Activated CD4-positive, CD25-positive, alpha-beta regulatory T cell treated with anti-CD3 and anti-CD28 coated beads, Interleukin-2, amount 50 U/mL, for 24 hours (primary cell): ENCODE measurements around the gene DCLK2.

Experiments used
- ATAC-seq, 2 donors: fragments of 150-1000 bp; cut with Tn5 transposase; one replicate each; pipeline ENCODE4 v1.10.0; 2021; ENCODE audit warnings: mild to moderate bottlenecking in 1 of 2, moderate library complexity in 1 of 2

Gene DCLK2

DNA sequence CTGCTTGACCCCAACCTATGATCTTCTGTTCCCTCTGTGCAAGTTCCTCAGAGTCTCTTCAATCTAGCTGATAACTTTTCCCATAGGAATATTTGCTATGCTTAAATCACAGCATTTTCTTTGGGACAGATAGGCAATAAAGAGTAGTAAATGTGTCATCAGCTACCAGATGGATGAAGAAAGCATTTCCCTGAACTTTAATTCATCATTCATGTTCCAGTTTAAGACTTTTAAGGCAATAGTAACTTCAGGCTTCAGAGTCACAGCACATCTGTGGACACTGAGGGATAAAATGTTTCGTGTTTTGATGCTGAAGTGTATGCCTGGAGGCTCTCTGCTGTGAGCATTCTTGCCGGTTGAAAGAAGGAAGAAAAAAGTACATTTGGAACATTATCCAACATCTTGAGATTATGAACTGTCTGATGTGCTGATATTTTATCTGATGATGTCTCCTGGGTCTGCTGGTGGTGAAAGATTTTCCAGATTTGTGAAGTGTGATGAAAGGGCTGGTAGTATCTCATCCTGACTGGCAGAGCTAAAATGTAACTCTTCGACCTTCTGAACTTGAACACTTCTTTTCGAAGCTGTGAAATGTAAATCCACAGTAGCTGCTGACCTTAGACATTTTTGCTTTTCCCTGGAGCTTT lies 133.7 kb downstream of the DCLK2 start:
- no peak for ATAC-seq

DNA sequence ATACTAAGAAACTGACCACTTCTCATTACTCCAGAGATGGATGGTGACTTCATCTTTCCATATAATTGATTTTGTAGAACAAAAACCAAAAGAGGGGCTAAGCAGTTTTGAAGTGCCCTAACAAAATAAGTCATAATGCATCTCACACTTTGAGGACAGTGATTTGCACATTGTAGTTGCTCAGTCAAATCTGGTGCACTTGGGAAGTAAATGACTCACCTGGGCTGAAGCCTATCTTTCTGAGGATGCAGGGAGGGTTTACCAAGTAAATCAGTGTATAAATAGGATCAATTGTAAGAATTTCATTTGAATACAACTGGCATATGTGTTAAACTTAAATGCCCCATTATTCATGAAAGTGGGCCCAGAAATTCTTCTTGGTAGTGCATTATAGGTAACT lies 134.2 kb downstream of the DCLK2 start:
- ATAC-seq: no peak

GRCh38 chr4:150212927-150213326 lies 134.7 kb downstream of the DCLK2 start:
- no peak for ATAC-seq

- ATAC-seq: no peak
Measured at GRCh38 chr4:150215601-150216000, 137.4 kb downstream of the DCLK2 start.

- ATAC-seq: no peak
Measured at GRCh38 chr4:150216726-150217125, 138.5 kb downstream of the DCLK2 start.

DNA sequence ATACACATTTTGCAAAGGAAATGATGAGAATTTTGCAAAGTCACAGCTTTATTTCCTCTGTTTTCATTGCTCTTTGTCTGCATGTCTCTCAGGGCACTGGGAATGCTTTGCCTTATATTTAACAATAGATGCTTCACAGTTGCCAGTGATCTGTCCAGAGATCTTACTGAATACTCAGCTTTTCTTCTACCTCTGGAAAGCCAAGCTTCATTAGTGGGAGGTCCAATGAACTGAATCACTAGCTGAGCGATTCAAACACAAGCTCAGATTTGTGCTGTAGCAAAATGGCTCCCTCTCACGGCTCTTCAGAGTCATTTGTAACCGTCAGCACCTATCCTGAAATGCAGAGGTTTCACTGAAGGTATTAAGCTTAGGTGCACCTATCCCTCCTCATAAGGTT lies 138.9 kb downstream of the DCLK2 start:
- ATAC-seq: no peak

GRCh38 chr4:150217808-150218207 lies 139.6 kb downstream of the DCLK2 start:
- ATAC-seq: no peak

DNA sequence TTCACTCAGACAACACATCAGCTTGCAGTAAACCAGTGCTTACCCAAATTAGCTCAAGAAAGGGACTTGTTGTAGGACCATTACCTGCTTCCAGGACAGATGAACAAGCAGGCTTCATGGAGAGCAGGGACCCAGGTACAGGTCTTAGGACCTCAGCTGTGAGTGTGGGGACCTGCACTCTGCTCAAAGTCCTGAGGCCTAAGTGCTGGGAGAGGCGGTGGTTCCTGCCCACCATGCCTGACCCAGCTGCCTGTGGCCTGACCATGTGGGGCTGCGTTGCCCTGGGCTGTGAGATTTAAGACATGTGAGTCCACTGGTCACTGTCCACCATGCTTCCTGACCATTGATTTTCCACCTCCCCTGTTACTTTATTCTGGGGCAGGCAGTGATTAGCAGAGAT lies 140.2 kb downstream of the DCLK2 start:
- ATAC-seq: no peak

DNA sequence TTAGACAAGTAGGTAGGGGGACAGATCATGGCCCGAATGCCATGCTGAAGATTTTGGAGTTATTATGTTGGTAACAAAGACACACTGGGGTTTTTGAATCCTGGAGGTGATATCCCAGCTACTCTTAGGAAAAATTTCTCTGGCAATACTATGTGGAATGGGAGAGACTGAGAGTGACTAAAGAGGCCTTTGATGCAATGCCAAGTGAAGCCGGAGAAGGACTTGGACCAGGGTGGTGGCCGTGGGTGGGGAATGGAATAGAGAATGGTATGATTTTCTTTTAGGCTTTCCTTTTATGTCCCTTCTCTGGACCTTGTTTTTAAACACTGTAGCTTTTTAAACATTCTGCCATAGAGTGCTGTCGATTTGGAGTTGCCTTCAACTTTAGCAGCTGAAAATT lies 141.6 kb downstream of the DCLK2 start:
- no peak for ATAC-seq

DNA sequence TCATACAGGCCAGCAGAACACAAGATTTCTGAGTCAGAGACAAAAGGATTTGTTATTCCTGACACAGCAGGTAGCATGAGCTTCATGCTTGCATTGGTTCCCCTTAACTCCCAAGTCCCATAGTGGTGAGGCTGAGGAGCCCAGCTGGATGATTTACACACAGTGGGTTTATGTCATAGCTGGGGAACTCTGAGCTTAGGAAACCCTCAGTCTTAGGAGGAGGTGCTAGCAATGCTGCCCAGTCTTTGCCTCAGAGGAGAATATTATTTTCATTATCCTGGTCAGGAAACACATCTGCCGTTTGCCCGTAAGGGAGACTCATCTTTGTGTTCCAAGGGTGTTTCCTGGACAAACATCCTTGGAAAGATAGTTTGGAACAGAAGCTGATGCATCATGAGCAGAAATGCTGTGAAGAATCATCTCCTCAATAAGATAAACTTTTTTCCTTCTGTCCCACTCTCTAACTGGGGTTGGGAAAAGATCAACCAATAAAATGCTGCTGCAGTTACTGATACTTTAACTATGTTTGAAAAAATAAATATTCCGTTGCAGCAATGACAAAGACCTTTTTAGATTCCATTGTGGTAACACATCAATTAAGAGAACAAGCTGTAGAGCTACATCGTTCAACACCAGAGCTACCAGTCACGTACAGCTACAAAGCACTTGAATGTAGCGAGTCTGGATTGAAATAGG lies 146.8 kb downstream of the DCLK2 start:
- no peak for ATAC-seq

DNA sequence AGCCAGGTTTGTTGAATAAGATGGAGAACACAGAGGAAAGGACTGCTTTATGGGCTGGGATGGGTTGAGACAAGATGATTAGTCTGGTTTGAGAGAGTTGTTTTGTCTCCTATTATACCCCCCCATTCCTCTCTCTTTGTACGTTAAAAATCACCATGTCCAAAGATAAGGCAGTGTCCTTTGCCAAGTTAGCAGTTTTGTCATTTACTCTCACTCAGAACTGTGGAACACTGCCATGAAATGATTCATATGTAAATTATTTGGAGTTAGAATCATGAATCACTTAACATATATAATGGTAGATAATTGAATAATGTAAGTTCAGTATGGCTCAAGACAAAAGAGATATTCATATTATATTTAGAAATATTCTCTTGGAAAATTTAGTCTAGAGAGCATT lies 151.3 kb downstream of the DCLK2 start:
- no peak for ATAC-seq

DNA sequence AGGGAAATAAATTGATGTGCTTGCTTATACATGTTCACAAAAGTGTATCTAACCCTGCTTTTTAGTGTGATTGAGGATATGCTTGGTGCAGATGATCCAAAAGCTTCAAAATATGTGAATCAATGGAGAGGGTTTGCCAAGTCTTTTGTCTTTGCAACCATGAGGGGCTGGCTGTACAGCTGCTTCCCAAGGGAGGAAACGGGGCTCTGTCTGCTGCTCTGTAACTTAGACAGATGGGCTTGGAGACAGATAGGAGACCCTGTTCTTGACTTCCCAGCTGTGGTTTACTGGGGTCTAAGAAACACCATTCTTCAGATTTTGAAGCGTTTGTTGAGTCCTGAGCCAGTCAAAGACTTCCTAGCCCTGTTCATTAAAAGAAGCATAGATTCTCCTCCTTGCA lies 152.3 kb downstream of the DCLK2 start:
- ATAC-seq: no peak

GRCh38 chr4:150231107-150231770 lies 153.0 kb downstream of the DCLK2 start:
- ATAC-seq: no peak

- ATAC-seq: no peak
Measured at GRCh38 chr4:150232029-150232428, 153.8 kb downstream of the DCLK2 start.

DNA sequence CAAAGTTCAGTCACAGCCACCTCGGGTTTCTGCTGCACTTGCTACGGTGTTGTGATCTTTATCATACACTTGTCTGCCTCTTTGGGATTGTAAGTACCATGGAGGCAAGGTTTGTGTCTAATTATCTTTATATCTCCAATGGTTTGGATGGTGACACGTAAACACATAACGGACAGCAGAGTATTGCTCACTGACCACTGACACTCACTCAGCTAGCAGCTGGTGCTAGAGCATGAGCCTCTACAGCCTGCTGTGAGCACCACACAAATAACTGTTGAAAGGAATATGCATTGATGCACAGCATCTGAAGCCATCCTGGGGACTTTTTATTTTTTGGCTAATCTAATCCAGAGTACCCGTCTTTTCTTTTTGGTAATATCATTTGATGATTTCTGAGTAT lies 156.0 kb downstream of the DCLK2 start:
- ATAC-seq: no peak

DNA sequence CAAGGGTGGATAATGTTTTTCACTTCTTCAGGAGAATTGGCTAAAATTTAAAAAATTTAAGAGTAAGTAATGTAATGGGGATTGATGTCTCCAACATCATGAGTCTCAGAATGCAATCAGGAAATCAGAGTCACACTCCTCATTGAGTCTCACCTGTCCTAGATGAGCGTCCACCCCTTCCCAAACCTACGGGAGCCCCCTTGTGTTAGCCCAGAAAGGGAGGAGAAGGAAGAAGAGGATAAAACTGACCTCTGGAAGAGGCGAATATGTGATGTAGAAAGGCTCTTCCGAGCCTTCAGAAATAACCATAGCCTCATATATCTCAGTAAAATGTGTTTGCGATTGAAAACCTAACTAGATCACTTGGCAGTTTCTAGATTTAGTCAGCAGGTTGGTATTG lies 157.1 kb downstream of the DCLK2 start:
- no peak for ATAC-seq

DNA sequence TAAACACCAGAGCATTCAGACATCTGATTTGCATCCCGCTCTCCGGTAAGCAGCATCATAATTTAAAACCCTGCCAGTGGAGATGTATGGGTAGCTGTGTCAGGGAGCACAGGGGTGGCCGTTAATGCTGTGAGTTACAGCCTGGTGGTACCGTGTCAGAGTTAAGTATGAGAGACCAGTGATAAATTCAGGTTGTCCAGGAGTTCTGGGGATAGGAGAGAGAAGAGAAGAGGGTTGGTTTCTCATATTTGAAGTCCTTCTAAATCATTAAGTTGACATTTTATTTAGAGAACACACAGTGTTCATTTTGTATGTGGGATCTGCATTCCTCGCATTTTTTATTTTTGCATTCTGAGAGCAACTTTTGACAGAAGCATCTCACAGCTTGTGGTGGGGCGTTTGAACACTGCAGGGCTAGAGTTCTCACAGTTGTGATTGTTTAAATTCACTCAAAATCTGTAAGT lies 157.6 kb downstream of the DCLK2 start:
- ATAC-seq: no peak

- no peak for ATAC-seq
Measured at GRCh38 chr4:150236626-150237025, 158.4 kb downstream of the DCLK2 start.

GRCh38 chr4:150237110-150237872 lies 159.0 kb downstream of the DCLK2 start:
- no peak for ATAC-seq

DNA sequence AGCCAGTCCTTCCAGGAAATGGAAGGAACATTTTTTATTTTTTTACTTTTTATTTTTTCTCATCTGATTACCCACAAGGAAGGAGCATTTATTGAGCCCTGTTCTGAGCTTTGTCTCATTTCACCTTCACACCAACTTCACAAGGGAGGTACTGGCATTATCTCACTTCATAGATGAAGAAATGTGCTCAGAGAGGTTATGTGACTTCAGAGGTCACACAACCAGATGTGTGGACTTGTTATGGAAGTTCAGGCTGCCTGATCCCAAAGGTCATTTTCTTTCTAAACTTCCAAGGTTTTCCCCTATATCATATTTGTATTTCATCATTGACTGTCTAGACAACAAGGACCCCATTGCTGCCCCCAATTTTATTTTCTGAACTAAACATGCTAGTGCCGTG lies 160.3 kb downstream of the DCLK2 start:
- ATAC-seq: no peak

DNA sequence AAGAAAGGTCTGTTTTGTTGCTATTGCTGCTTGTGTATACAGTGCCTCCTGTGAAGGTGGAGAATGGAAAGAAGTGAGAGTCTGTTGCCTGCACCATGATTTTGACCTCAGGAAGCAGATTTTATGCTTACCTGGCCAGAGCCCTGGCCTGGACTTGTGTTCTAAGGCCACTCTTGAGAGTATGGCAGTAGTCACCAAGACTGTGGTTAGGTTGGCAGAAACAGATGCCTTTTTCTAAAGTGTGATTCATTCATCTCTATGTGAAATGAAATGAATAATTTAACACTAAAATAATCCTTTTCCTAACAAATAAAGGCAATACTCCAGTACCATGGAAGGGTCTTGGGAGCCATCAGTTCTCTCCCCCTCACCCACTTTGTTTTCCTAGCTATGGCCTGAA lies 161.8 kb downstream of the DCLK2 start:
- no peak for ATAC-seq

GRCh38 chr4:150242820-150243458 lies 164.7 kb downstream of the DCLK2 start:
- ATAC-seq: no peak

GRCh38 chr4:150243932-150244331 lies 165.7 kb downstream of the DCLK2 start:
- no peak for ATAC-seq
